Measurements from ENCODE around the gene GGACT.

- no peak for TF ChIP-seq CTCF (IDR thresholded peaks at IDR 0.05; ENCODE audit: low read length)
- no peak for TF ChIP-seq EZH2 (optimal IDR thresholded peaks at IDR 0.05; ENCODE audit: low read depth, low read length)
- no peak for TF ChIP-seq EZH2phosphoT487 (IDR thresholded peaks at IDR 0.05; ENCODE audit: low read length)
Measured at GRCh38 chr13:100530671-100531213, 57.8 kb downstream of the GGACT start.

Measured in MM.1S (cell line).